ENCODE measurements around the gene IGFL2.

DNA sequence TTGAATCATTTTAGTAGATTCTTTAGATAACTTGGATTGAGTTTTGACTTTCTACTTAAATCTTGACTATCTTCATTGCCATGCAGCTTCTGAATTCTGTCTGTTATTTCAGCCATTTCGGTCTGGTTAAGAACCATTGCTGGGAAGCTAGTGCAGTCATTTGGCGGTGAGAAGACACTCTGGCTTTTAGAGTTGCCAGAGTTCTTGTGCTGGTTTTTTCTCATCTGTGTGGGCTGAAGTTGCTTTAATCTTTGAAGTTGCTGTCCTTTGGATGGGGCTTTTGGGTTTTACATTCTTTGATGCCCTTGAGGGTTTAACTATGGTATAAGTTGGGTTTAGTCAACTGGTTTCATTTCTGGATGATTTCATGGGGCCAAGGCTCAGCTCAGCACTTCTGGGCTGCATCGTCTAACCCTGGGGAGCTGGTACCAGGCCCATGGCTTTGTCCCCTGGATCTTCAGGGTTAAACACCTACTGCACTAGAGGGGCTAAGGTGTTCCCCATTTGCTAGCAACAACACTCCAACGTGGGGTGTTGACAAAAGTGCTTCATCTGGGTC, 10.0 kb upstream of the IGFL2 start:
- TF ChIP-seq CTCF (IDR thresholded peaks at IDR 0.05; ENCODE audit: low read depth, low read length, missing input control) (no peak), YY1 (IDR thresholded peaks at IDR 0.05) (no peak), TAF1 (conservative IDR thresholded peaks at IDR 0.05) (no peak), MAX (IDR thresholded peaks at IDR 0.05) (no peak), RAD21 (IDR thresholded peaks at IDR 0.05) (no peak), SP1 (IDR thresholded peaks at IDR 0.05) (no peak), REST (IDR thresholded peaks at IDR 0.05) (no peak)
- TF ChIP-seq, protein P1, sequence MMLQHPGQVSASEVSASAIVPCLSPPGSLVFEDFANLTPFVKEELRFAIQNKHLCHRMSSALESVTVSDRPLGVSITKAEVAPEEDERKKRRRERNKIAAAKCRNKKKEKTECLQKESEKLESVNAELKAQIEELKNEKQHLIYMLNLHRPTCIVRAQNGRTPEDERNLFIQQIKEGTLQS (IDR thresholded peaks at IDR 0.05), result no peak
- TF ChIP-seq, protein P2, sequence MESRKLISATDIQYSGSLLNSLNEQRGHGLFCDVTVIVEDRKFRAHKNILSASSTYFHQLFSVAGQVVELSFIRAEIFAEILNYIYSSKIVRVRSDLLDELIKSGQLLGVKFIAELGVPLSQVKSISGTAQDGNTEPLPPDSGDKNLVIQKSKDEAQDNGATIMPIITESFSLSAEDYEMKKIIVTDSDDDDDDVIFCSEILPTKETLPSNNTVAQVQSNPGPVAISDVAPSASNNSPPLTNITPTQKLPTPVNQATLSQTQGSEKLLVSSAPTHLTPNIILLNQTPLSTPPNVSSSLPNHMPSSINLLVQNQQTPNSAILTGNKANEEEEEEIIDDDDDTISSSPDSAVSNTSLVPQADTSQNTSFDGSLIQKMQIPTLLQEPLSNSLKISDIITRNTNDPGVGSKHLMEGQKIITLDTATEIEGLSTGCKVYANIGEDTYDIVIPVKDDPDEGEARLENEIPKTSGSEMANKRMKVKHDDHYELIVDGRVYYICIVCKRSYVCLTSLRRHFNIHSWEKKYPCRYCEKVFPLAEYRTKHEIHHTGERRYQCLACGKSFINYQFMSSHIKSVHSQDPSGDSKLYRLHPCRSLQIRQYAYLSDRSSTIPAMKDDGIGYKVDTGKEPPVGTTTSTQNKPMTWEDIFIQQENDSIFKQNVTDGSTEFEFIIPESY (IDR thresholded peaks at IDR 0.05), result no peak
